Mesodermal cell (in vitro differentiated cells): Measurements from ENCODE around the gene SMURF2.
"Not testable (repeated sequence)": the region's sequence is repeated elsewhere in the genome, so short reads cannot be mapped to it uniquely, and the experiment has no call there.

Experiments
- H3K27ac ChIP-seq: 2 replicates; pipeline ENCODE4 v1.7.0; 2013; ENCODE audit warnings: mild to moderate bottlenecking, low read depth, low read length, moderate library complexity; ENCODE audit not compliant: severe bottlenecking
- H3K36me3 ChIP-seq: 2 replicates; pipeline ENCODE4 v1.7.1; 2013; ENCODE audit warnings: mild to moderate bottlenecking, low read length, moderate library complexity; ENCODE audit not compliant: control insufficient read depth, insufficient read depth
- H3K4me1 ChIP-seq: one replicate; pipeline ENCODE4 v1.7.1; 2013; ENCODE audit warnings: mild to moderate bottlenecking, low read length; ENCODE audit not compliant: insufficient read depth, control insufficient read depth, poor library complexity, severe bottlenecking
- H3K4me3 ChIP-seq: 2 replicates; pipeline ENCODE4 v1.7.0; 2013; ENCODE audit warnings: low read length, control low read depth, mild to moderate bottlenecking; ENCODE audit not compliant: insufficient read depth, poor library complexity, severe bottlenecking; ENCODE audit errors: extremely low read depth
- H3K9me3 ChIP-seq: 2 replicates; pipeline ENCODE4 v1.7.1; 2013; ENCODE audit warnings: mild to moderate bottlenecking, low read length, moderate library complexity; ENCODE audit not compliant: control insufficient read depth
- WGBS, 2 experiments: methylation state at CpG; one replicate each; pipeline ENCODE4 v1.1.5; 2013; ENCODE audit warnings: missing lambda C conversion rate in 2 of 2; ENCODE audit not compliant: insufficient coverage in 2 of 2; 5-methylcytosine and 5-hydroxymethylcytosine counted together

Gene SMURF2

DNA sequence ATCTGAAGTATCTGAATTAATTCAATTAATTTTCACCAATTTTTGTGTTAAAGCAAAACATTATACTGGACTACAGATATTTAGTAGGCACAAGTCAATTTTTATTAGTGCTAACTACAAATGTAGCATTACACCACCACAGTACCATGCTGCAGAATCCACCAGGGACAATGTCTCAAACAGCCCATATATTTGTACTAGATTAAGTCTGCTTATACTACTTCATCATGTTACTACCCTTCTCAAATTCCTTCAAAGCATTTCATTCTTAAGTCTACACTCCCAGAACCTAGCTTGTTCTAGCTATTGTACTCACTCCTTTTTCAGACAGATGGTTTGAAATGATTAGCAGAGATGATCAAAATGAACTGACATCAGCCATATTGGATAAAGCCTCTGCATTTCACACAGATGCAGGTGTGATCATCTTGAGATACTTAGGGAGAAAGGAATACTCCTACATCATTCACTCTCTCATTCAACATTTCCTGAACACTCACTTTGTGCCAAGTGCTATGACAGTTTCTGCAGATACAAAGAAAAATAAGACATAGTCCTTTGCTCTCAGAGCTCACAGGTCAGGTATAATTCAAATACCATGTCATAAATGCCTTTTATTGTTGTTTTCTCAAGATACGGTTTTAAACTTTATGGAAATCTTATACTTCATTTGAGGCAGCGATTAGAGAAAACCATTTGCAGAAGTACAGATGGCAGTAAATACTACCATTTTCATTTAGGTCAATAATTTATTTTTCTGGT lies 47.7 kb downstream of the SMURF2 start:
- peaks cover 41% of the 10 kb centered on the region for H3K4me1 ChIP-seq
- no peaks in the 10 kb centered on the region for H3K9me3 ChIP-seq
- WGBS, 2 experiments, result no CpG with 5 or more reads among the region's 2 CpGs
- peaks cover 57% of the 10 kb centered on the region for H3K36me3 ChIP-seq
- H3K27ac ChIP-seq, result peak overlapping the region; percentile 29
- H3K4me3 ChIP-seq, result no peak overlapping the region

DNA sequence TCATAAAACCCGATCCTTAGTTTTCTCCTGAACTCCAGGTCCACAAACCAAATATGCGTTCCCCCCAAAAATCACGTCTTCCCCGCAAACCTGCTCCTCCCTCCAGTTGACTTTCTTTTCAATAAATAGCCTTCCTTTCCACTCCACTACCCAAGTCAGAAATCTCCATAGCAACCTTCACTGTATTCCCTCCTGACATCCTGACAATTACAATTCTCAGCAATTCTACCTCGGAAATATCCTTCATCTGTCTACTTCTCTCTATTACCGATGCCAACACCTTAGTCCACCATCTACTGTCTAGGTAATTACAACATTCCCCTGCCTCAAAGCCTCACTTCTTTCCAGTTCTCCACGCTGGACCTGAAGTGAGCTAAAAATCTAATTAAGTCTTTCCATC lies 50.7 kb downstream of the SMURF2 start:
- WGBS, 2 experiments, result 90 to 98% methylated on average over 7 of the region's 7 CpGs
- H3K27ac ChIP-seq, result peak overlapping the region; percentile 4
- H3K4me1 ChIP-seq, result peaks cover 39% of the 10 kb centered on the region
- H3K9me3 ChIP-seq, result no peaks in the 10 kb centered on the region
- peaks cover 39% of the 10 kb centered on the region for H3K36me3 ChIP-seq
- no peak overlapping the region for H3K4me3 ChIP-seq

DNA sequence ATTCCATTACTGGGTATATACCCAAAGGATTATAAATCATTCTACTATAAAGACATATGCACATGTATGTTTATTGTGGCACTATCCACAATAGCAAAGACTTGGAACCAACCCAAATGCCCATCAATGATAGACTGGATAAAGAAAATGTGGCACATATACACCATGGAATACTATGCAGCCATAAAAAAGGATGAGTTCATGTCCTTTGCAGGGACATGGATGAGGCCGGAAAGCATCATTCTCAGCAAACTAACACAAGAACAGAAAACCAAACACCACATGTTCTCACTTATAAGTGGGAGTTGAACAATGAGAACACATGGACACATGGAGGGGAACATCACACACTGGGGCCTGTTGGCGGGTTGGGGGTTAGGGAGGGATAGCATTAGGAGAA lies 51.9 kb downstream of the SMURF2 start:
- not testable (repeated sequence) for H3K9me3 ChIP-seq

DNA sequence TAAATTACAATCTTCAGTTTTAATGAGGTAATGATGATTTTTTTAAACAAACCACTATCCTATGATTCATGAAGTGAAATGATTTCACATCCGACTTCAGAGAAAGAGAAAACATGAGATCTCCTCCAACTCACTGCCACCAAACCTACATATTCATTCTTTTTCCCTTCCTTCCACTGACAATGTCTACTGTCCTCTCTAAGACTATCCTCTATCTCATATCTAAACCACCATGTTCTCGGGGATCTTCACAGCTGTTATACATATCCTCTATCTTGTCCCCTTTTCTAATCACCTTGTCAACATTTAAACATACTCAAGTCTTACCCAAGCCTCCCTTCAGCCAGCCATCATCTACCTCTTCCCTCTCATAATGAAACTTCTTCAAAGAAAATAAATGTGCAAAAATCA lies 53.5 kb downstream of the SMURF2 start:
- no peak overlapping the region for H3K27ac ChIP-seq

More for the DNA sequence above, 51.9 kb downstream of the SMURF2 start:
- WGBS, 2 experiments, result no CpG with 5 or more reads among the region's 2 CpGs
- H3K27ac ChIP-seq, H3K4me3 ChIP-seq: not testable (repeated sequence)
- Histone ChIP-seq H3K36me3 (peaks cover 32% of the 10 kb centered on the region), H3K4me1 (peaks cover 36% of the 10 kb centered on the region)

GRCh38 chr17:64607862-64608565 lies 54.1 kb downstream of the SMURF2 start:
- H3K9me3 ChIP-seq, result no peaks in the 10 kb centered on the region
- no peak overlapping the region for H3K27ac ChIP-seq
- H3K4me1 ChIP-seq, result peaks cover 25% of the 10 kb centered on the region
- 100% methylated on average over 1 of the region's 2 CpGs for WGBS, 2 experiments
- H3K36me3 ChIP-seq, result peaks cover 22% of the 10 kb centered on the region
- no peak overlapping the region for H3K4me3 ChIP-seq

More for the DNA sequence above, 53.5 kb downstream of the SMURF2 start:
- no peaks in the 10 kb centered on the region for H3K9me3 ChIP-seq
- peaks cover 24% of the 10 kb centered on the region for H3K36me3 ChIP-seq
- peaks cover 26% of the 10 kb centered on the region for H3K4me1 ChIP-seq
- H3K4me3 ChIP-seq, result no peak overlapping the region
- 91 to 100% methylated on average over 2 of the region's 2 CpGs for WGBS, 2 experiments

DNA sequence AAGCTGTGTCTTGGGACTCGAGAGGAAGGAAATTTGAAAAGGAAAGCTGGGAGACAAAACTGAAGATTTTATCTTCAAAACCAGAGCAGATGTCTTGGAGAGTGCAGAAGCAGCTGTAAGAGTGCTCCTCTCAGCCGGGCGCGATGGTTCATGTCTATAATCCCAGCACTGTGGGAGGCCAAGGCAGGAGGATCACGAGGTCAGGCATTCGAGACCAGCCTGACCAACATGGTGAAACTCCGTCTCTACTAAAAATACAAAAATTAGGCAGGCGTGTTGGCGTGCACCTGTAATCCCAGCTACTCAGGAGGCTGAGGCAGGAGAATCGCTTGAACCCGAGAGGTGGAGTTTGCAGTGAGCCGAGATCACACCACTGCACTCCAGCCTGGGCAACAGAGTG lies 57.6 kb downstream of the SMURF2 start:
- 94 to 96% methylated on average over 11 to 12 of the region's 12 CpGs for WGBS, 2 experiments
- Histone ChIP-seq H3K36me3 (peaks cover 18% of the 10 kb centered on the region), H3K4me1 (peaks cover 23% of the 10 kb centered on the region), H3K27ac (peak overlapping the region; percentile 41)
- not testable (repeated sequence) for H3K9me3 ChIP-seq, H3K4me3 ChIP-seq

GRCh38 chr17:64603987-64604386 lies 58.1 kb downstream of the SMURF2 start:
- 86% methylated on average over 1 of the region's 1 CpG; no CpG with 5 or more reads in 1 of the 2 experiments for WGBS, 2 experiments
- peak overlapping the region; percentile 41 for H3K27ac ChIP-seq
- H3K4me1 ChIP-seq, result peaks cover 23% of the 10 kb centered on the region
- no peak overlapping the region for H3K4me3 ChIP-seq
- no peaks in the 10 kb centered on the region for H3K9me3 ChIP-seq
- H3K36me3 ChIP-seq, result peaks cover 23% of the 10 kb centered on the region

- Histone ChIP-seq H3K4me1 (peaks cover 8% of the 10 kb centered on the region), H3K4me3 (no peak overlapping the region), H3K36me3 (peaks cover 54% of the 10 kb centered on the region), H3K9me3 (no peaks in the 10 kb centered on the region), H3K27ac (no peak overlapping the region)
- WGBS, 2 experiments, result 80 to 100% methylated on average over 1 of the region's 1 CpG
Measured at GRCh38 chr17:64599827-64600226, 62.3 kb downstream of the SMURF2 start.

- 79 to 85% methylated on average over 7 to 9 of the region's 10 CpGs for WGBS, 2 experiments
- H3K27ac ChIP-seq, result no peak overlapping the region
- peaks cover 8% of the 10 kb centered on the region for H3K4me1 ChIP-seq
- peaks cover 54% of the 10 kb centered on the region for H3K36me3 ChIP-seq
- H3K4me3 ChIP-seq, result no peak overlapping the region
- no peaks in the 10 kb centered on the region for H3K9me3 ChIP-seq
Measured at GRCh38 chr17:64599187-64599676, 62.9 kb downstream of the SMURF2 start.

- no peak overlapping the region for H3K27ac ChIP-seq
- no peak overlapping the region for H3K4me3 ChIP-seq
- H3K36me3 ChIP-seq, result peaks cover 60% of the 10 kb centered on the region
- H3K9me3 ChIP-seq, result no peaks in the 10 kb centered on the region
- H3K4me1 ChIP-seq, result peaks cover 8% of the 10 kb centered on the region
- WGBS, 2 experiments, result no CpG with 5 or more reads among the region's 2 CpGs
Measured at GRCh38 chr17:64598672-64599071, 63.4 kb downstream of the SMURF2 start.

GRCh38 chr17:64596988-64597387 lies 65.1 kb downstream of the SMURF2 start:
- H3K4me3 ChIP-seq, result no peak overlapping the region
- no peak overlapping the region for H3K27ac ChIP-seq
- 67 to 100% methylated on average over 1 of the region's 1 CpG for WGBS, 2 experiments
- peaks cover 4% of the 10 kb centered on the region for H3K4me1 ChIP-seq
- H3K36me3 ChIP-seq, result peaks cover 74% of the 10 kb centered on the region
- no peaks in the 10 kb centered on the region for H3K9me3 ChIP-seq
